HCT116 (cell line): Measurements from ENCODE around the gene CD28. TPM values are rescaled to one million over a fixed set of nuclear protein-coding genes. Genes with fewer than 3 reads are reported as not detected.

ENCODE experiments used
- ATAC-seq: fragments of 200-7000 bp; cut with Tn5 transposase; 2 replicates; pipeline ENCODE4 v1.9.1; 2020; ENCODE audit warnings: mild to moderate bottlenecking, moderate library complexity
- BruUV-seq: library from RNA; stranded (reverse); fragments of 400-500 nt; replicated peaks from 2 replicates; lab custom pipeline; 2021; lab: Mats Ljungman, UMichigan
- CTCF ChIA-PET: fragments of 300-600 bp; sonication (Branson Sonifier 250); formaldehyde crosslinking; loops from one replicate; lab custom pipeline; 2021; ENCODE audit warnings: antibody characterized with exemption; lab: Charles Lee
- POLR2A ChIA-PET: fragments of 300-600, 350-600 bp; sonication (Branson Sonifier 250); formaldehyde crosslinking; loops from one replicate; lab custom pipeline; 2021; ENCODE audit warnings: antibody characterized with exemption; lab: Charles Lee
- RAD21 ChIA-PET, 2 experiments: fragments of 300-600 bp; sonication (Branson Sonifier 250); formaldehyde crosslinking; loops; one replicate each; lab custom pipeline; 2023; ENCODE audit warnings: low total read pairs in 2 of 2; ENCODE audit not compliant: uncharacterized antibody in 2 of 2, unreplicated experiment in 2 of 2, low non-redundant PET in 1 of 2; lab: Charles Lee
- DNase-seq: peaks from one replicate; pipeline ENCODE4 v3.0.0-alpha.2; 2010; ENCODE audit warnings: low read depth, low spot score
- H2AFZ ChIP-seq: fragments of 200-600 bp; shearing (Covaris generic), sonication (generic); 2 replicates; pipeline ENCODE4 v1.6.1; 2017; ENCODE audit warnings: low read depth, mixed run types, mixed read lengths, antibody characterized with exemption, low read length; ENCODE audit not compliant: poor library complexity, severe bottlenecking
- H3K27ac ChIP-seq: 2 replicates; pipeline ENCODE4 v1.5.1; 2012; ENCODE audit warnings: low read depth, low read length
- H3K27me3 ChIP-seq: fragments of 200-600 bp; sonication (generic); 2 replicates; pipeline ENCODE4 v1.6.1; 2016; ENCODE audit warnings: mixed run types, low read length, mixed read lengths; ENCODE audit not compliant: insufficient read depth
- H3K36me3 ChIP-seq, 2 experiments: fragments of 200-500 bp in 1 of 2; fragments of 200-600 bp in 1 of 2; sonication (Bioruptor generic) in 1 of 2; sonication (generic) in 1 of 2; 2 replicates each; pipeline versions ENCODE4 v1.5.1 to v1.6.1; 2014 to 2016; ENCODE audit warnings: low read length in 2 of 2, inconsistent platforms in 1 of 2, mixed read lengths in 1 of 2, mixed run types in 1 of 2; ENCODE audit not compliant: insufficient read depth in 2 of 2, control insufficient read depth in 1 of 2
- H3K4me1 ChIP-seq, 2 experiments: fragments of 200-600 bp in 1 of 2; sonication (generic) in 1 of 2; 2 replicates each; pipeline versions ENCODE4 v1.5.1 to v1.6.1; 2012 to 2017; ENCODE audit warnings: low read length in 2 of 2, inconsistent platforms in 1 of 2, mild to moderate bottlenecking in 1 of 2, mixed read lengths in 1 of 2, mixed run types in 1 of 2, moderate library complexity in 1 of 2; ENCODE audit not compliant: insufficient read depth in 2 of 2, control insufficient read depth in 1 of 2
- H3K4me2 ChIP-seq: fragments of 200-600 bp; sonication (generic); 2 replicates; pipeline ENCODE4 v1.6.1; 2017; ENCODE audit warnings: mixed run types, low read length, mixed read lengths
- H3K4me3 ChIP-seq, 2 experiments: fragments of 200-600 bp in 1 of 2; sonication (generic) in 1 of 2; replicated peaks in 1 of 2; 2 replicates each; pipeline ENCODE4 v1.5.1; 2011 to 2016; ENCODE audit warnings: low read length in 2 of 2, control low read depth in 1 of 2, low read depth in 1 of 2, mild to moderate bottlenecking in 1 of 2, mixed read lengths in 1 of 2, mixed run types in 1 of 2
- H3K79me2 ChIP-seq: fragments of 200-600 bp; sonication (generic); 2 replicates; pipeline ENCODE4 v1.6.1; 2017; ENCODE audit warnings: mild to moderate bottlenecking, mixed run types, low read length, moderate library complexity, mixed read lengths; ENCODE audit not compliant: insufficient read depth
- H3K9ac ChIP-seq: fragments of 200-600 bp; sonication (generic); 2 replicates; pipeline ENCODE4 v1.6.1; 2016; ENCODE audit warnings: low read length, mixed read lengths
- H3K9me2 ChIP-seq: fragments of 200-600 bp; sonication (generic), shearing (Covaris generic); 2 replicates; pipeline ENCODE4 v1.6.1; 2017; ENCODE audit warnings: mixed run types, mild to moderate bottlenecking, moderate library complexity; ENCODE audit not compliant: insufficient read depth
- H3K9me3 ChIP-seq, 2 experiments: fragments of 200-500 bp in 1 of 2; fragments of 200-600 bp in 1 of 2; sonication (Bioruptor generic) in 1 of 2; sonication (generic) in 1 of 2; 2 replicates each; pipeline ENCODE4 v1.6.1; 2014 to 2017; ENCODE audit warnings: low read length in 2 of 2, mixed read lengths in 2 of 2, inconsistent platforms in 1 of 2, low read depth in 1 of 2, mild to moderate bottlenecking in 1 of 2, mixed run types in 1 of 2, moderate library complexity in 1 of 2; ENCODE audit not compliant: control insufficient read depth in 1 of 2, insufficient read depth in 1 of 2
- H4K20me1 ChIP-seq: fragments of 200-600 bp; sonication (generic), shearing (Covaris generic); 2 replicates; pipeline ENCODE4 v1.6.1; 2017; ENCODE audit warnings: mixed run types, mild to moderate bottlenecking, moderate library complexity; ENCODE audit not compliant: insufficient read depth
- CBX3 ChIP-seq: IDR thresholded peaks from 2 replicates; pipeline ENCODE4 v1.6.1; 2012; ENCODE audit warnings: low read depth
- CEBPB ChIP-seq: IDR thresholded peaks from 2 replicates; pipeline ENCODE4 v1.6.1; 2012; ENCODE audit warnings: low read depth
- ELF1 ChIP-seq: IDR thresholded peaks from 2 replicates; pipeline ENCODE4 v1.6.1; 2012; ENCODE audit warnings: low read depth, borderline replicate concordance
- EZH2 ChIP-seq: fragments of 200-600 bp; sonication (generic); IDR thresholded peaks from 2 replicates; pipeline ENCODE4 v1.6.1; 2017; ENCODE audit warnings: antibody characterized with exemption, mixed run types
- EZH2phosphoT487 ChIP-seq: fragments of 200-600 bp; IDR thresholded peaks from 2 replicates; pipeline ENCODE4 v1.6.1; 2018; ENCODE audit warnings: antibody characterized with exemption, borderline replicate concordance
- FOSL1 ChIP-seq: IDR thresholded peaks from 2 replicates; pipeline ENCODE4 v1.6.1; 2012; ENCODE audit warnings: low read depth
- JUND ChIP-seq: IDR thresholded peaks from 2 replicates; pipeline ENCODE4 v1.6.1; 2012
- MAX ChIP-seq: IDR thresholded peaks from 2 replicates; pipeline ENCODE4 v1.6.1; 2012
- POLR2AphosphoS5 ChIP-seq: IDR thresholded peaks from 2 replicates; pipeline ENCODE4 v1.6.1; 2011; ENCODE audit warnings: mild to moderate bottlenecking, low read depth, low read length, moderate library complexity
- RAD21 ChIP-seq: IDR thresholded peaks from 2 replicates; pipeline ENCODE4 v1.6.1; 2012; ENCODE audit warnings: low read depth, mild to moderate bottlenecking
- ZFX ChIP-seq: fragments of 450-650 bp; IDR thresholded peaks from 2 replicates; pipeline ENCODE4 v1.6.1; 2017
- ZNF274 ChIP-seq: fragments of 200-500 bp; sonication (Bioruptor generic); IDR thresholded peaks from 2 replicates; pipeline ENCODE4 v1.6.1; 2014; ENCODE audit warnings: mild to moderate bottlenecking, low read depth, low read length, inconsistent platforms
- intact Hi-C: fragments of 100-400 bp; cut with micrococcal nuclease; formaldehyde crosslinking; loops from 2 replicates; pipeline ENCODE4 v1.10.0; 2022
- total RNA-seq: library from RNA; stranded (reverse); gene quantifications from one replicate; pipeline ENCODE4 v1.2.1, GENCODE V29; 2021; ENCODE audit not compliant: unreplicated experiment
- TF ChIP-seq, protein P1 (sequence below), 3 experiments: fragments of 200-600 bp in 1 of 3; sonication (generic) in 1 of 3; IDR thresholded peaks in 2 of 3; conservative IDR thresholded peaks in 1 of 3; 2 replicates each; pipeline ENCODE4 v1.5.1; 2012 to 2017; ENCODE audit warnings: low read depth in 2 of 3, low read length in 2 of 3, antibody characterized with exemption in 1 of 3, borderline replicate concordance in 1 of 3, control low read depth in 1 of 3, mild to moderate bottlenecking in 1 of 3, mixed read lengths in 1 of 3, mixed run types in 1 of 3, moderate library complexity in 1 of 3; ENCODE audit not compliant: insufficient read depth in 1 of 3
- TF ChIP-seq, protein P2 (sequence below): IDR thresholded peaks from 2 replicates; pipeline ENCODE4 v1.6.1; 2011; ENCODE audit warnings: mild to moderate bottlenecking, low read length, moderate library complexity; ENCODE audit not compliant: insufficient replicate concordance; ENCODE audit errors: extremely low read depth

The CD28 gene
- total RNA-seq, 1 experiment from 2014 or later: 0.37 TPM

- H3K4me1 ChIP-seq: peaks cover 0 to 12% of the 10 kb centered on the region in 2 experiments; a peak in 2 of 4 replicates
- H3K9me3 ChIP-seq: no peaks in the 10 kb centered on the region
- ChIA-PET CTCF (interaction anchor here (1.1 kb wide), 1 partner anchor 43 kb away, joined by 3 read pairs; no protein-coding TSS in a partner anchor), RAD21 (no interaction called here), POLR2A (no interaction called here)
- no peak overlapping the region for H3K4me3 ChIP-seq
- TF ChIP-seq MAX (no peak), ZFX (no peak), POLR2AphosphoS5 (no peak), FOSL1 (no peak), JUND (no peak), ELF1 (no peak), CEBPB (no peak), RAD21 (no peak)
- H3K36me3 ChIP-seq: no peaks in the 10 kb centered on the region
- intact Hi-C loops: no loop called here
- DNase-seq (no peak), ATAC-seq (no peak)
- H3K79me2 ChIP-seq: no peaks in the 10 kb centered on the region
- no peak overlapping the region for H3K27ac ChIP-seq
- H3K27me3 ChIP-seq: no peaks in the 10 kb centered on the region
- no TSS peak for BruUV-seq
- H2AFZ ChIP-seq: no peak overlapping the region
- no peak overlapping the region for H3K4me2 ChIP-seq
- no peak overlapping the region for H3K9ac ChIP-seq
- no peaks in the 10 kb centered on the region for H3K9me2 ChIP-seq
- no peaks in the 10 kb centered on the region for H4K20me1 ChIP-seq
Observed at GRCh38 chr2:203763938-203764664, 57.7 kb downstream of the CD28 start.

- Histone ChIP-seq H3K36me3 (no peaks in the 10 kb centered on the region), H3K9me3 (no peaks in the 10 kb centered on the region), H3K27me3 (no peaks in the 10 kb centered on the region), H2AFZ (no peak overlapping the region), H3K4me3 (no peak overlapping the region), H3K9me2 (no peaks in the 10 kb centered on the region), H3K79me2 (no peaks in the 10 kb centered on the region), H3K4me1 (no peaks in the 10 kb centered on the region), H3K9ac (no peak overlapping the region), H4K20me1 (no peaks in the 10 kb centered on the region), H3K4me2 (no peak overlapping the region), H3K27ac (no peak overlapping the region)
- intact Hi-C loops: no loop called here
- BruUV-seq: no TSS peak
- ChIA-PET POLR2A (no interaction called here), RAD21 (no interaction called here), CTCF (no interaction called here)
- ATAC-seq (no peak), DNase-seq (no peak)
- TF ChIP-seq EZH2 (no peak), CBX3 (no peak), ZFX (no peak), ZNF274 (no peak), EZH2phosphoT487 (no peak), FOSL1 (no peak), JUND (no peak), CEBPB (no peak), POLR2AphosphoS5 (no peak), MAX (no peak)
- TF ChIP-seq, protein P1, sequence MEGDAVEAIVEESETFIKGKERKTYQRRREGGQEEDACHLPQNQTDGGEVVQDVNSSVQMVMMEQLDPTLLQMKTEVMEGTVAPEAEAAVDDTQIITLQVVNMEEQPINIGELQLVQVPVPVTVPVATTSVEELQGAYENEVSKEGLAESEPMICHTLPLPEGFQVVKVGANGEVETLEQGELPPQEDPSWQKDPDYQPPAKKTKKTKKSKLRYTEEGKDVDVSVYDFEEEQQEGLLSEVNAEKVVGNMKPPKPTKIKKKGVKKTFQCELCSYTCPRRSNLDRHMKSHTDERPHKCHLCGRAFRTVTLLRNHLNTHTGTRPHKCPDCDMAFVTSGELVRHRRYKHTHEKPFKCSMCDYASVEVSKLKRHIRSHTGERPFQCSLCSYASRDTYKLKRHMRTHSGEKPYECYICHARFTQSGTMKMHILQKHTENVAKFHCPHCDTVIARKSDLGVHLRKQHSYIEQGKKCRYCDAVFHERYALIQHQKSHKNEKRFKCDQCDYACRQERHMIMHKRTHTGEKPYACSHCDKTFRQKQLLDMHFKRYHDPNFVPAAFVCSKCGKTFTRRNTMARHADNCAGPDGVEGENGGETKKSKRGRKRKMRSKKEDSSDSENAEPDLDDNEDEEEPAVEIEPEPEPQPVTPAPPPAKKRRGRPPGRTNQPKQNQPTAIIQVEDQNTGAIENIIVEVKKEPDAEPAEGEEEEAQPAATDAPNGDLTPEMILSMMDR (IDR thresholded peaks at IDR 0.05 in 2 of 3, conservative IDR thresholded peaks at IDR 0.05 in 1 of 3; ENCODE audit: borderline replicate concordance in 1 of 3, insufficient read depth in 1 of 3, low read depth in 2 of 3, low read length in 2 of 3): no peak
- TF ChIP-seq, protein P2, sequence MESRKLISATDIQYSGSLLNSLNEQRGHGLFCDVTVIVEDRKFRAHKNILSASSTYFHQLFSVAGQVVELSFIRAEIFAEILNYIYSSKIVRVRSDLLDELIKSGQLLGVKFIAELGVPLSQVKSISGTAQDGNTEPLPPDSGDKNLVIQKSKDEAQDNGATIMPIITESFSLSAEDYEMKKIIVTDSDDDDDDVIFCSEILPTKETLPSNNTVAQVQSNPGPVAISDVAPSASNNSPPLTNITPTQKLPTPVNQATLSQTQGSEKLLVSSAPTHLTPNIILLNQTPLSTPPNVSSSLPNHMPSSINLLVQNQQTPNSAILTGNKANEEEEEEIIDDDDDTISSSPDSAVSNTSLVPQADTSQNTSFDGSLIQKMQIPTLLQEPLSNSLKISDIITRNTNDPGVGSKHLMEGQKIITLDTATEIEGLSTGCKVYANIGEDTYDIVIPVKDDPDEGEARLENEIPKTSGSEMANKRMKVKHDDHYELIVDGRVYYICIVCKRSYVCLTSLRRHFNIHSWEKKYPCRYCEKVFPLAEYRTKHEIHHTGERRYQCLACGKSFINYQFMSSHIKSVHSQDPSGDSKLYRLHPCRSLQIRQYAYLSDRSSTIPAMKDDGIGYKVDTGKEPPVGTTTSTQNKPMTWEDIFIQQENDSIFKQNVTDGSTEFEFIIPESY: no peak
Observed at GRCh38 chr2:203772456-203773165, 66.2 kb downstream of the CD28 start.
